Mammary epithelial cell (primary cell): Measurements from ENCODE around the gene RGS2.

ENCODE experiments used
- CTCF ChIP-seq, 2 donors: IDR thresholded peaks in 1 of 2; conservative IDR thresholded peaks in 1 of 2; 2 replicates each; pipeline ENCODE4 v1.5.1; 2011 to 2012; ENCODE audit warnings: inconsistent platforms in 2 of 2, low read length in 2 of 2, mild to moderate bottlenecking in 2 of 2, control low read depth in 1 of 2, low read depth in 1 of 2; ENCODE audit not compliant: insufficient read depth in 1 of 2; ENCODE audit errors: extremely low read depth in 1 of 2
- EZH2 ChIP-seq: IDR thresholded peaks from 2 replicates; pipeline ENCODE4 v1.6.1; 2012; ENCODE audit warnings: low read length, inconsistent platforms, borderline replicate concordance

- TF ChIP-seq CTCF (conservative IDR thresholded peaks at IDR 0.05 in 1 of 2, IDR thresholded peaks at IDR 0.05 in 1 of 2; ENCODE audit: extremely low read depth in 1 of 2, insufficient read depth in 1 of 2, low read depth in 1 of 2, low read length in 2 of 2) (no peak), EZH2 (no peak)
Observed at GRCh38 chr1:192792628-192793027, 16.2 kb upstream of the RGS2 start.
